AG04450 (cell line): ENCODE results near the gene RAPGEF1. TPM values are rescaled to one million over a fixed set of nuclear protein-coding genes. Genes with fewer than 3 reads are reported as not detected.

ENCODE experiments used
- CTCF ChIA-PET: fragments of 300-600, 350-600 bp; formaldehyde crosslinking; extraction: SDS; loops from one replicate; lab custom pipeline; 2022; ENCODE audit warnings: antibody characterized with exemption, inconsistent platforms; lab: Charles Lee
- POLR2A ChIA-PET: fragments of 350-600 bp; formaldehyde crosslinking; extraction: SDS; loops from one replicate; lab custom pipeline; 2021; ENCODE audit warnings: antibody characterized with exemption, inconsistent platforms; lab: Yijun Ruan, JAX
- DNase-seq: peaks from one replicate; pipeline ENCODE4 v3.0.0-alpha.2; 2011; ENCODE audit warnings: low read depth, low spot score
- H3K27ac ChIP-seq: one replicate; pipeline ENCODE4 v1.5.1; 2012; ENCODE audit warnings: low read depth, low read length, control low read depth
- H3K27me3 ChIP-seq: one replicate; pipeline ENCODE4 v1.6.0; 2012; ENCODE audit warnings: low read length; ENCODE audit not compliant: control insufficient read depth, insufficient read depth
- H3K4me3 ChIP-seq: 2 replicates; pipeline ENCODE4 v1.5.1; 2011; ENCODE audit warnings: mild to moderate bottlenecking, low read depth, low read length, control low read depth
- H3K9me3 ChIP-seq: 2 replicates; pipeline ENCODE4 v1.5.1; 2012; ENCODE audit warnings: low read length; ENCODE audit not compliant: control insufficient read depth, insufficient read depth
- CTCF ChIP-seq: IDR thresholded peaks from 2 replicates; pipeline ENCODE4 v1.5.1; 2011; ENCODE audit warnings: low read depth, low read length, control low read depth, inconsistent platforms
- polyA plus RNA-seq: library from polyadenylated mRNA; depleted of rRNA; stranded (reverse); fragments of >200 nt; gene quantifications from 2 replicates; pipeline ENCODE4 v1.2.3, GENCODE V29; 2011

RAPGEF1 gene
- polyA plus RNA-seq, 1 experiment, result 27.6 TPM

DNA sequence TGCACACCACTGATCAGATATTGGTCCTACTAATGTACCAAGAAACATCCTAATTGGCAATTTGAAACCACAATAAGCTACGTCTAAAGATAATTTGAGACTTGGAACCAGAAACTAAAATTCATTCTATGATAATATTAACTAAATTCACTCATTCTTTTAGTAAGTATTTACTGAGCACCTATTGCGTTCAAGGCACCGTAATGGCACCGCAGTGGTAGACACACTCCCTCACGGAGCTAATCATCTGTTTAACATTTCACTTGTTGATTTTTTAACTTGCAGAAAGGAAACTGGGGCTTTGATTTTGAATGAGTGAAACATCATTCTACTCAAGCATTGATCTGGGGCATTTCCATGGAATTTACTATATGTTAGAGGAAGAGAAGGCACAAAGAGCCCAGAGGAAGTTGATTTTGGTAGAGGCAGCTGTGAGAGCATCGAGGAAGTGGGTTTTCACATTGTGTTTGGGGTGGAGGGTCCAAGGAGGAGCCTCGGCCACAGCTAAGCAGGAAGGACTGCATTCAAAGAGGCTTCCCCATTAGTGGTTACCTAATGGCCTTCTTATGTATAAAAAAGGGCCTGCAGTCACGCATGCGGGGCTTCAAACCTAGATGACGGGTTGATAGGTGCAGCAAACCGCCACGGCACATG, 7.1 kb downstream of the RAPGEF1 start:
- H3K9me3 ChIP-seq, result no peaks in the 10 kb centered on the region; the same call in 1 of the 2 replicates
- ChIA-PET CTCF (interaction anchor here (0.7 to 2.2 kb wide), 3 partner anchors 18 to 538 kb away, joined by 3 to 9 read pairs (median 5); no protein-coding TSS in a partner anchor), POLR2A (interaction anchor here (0.7 to 2.8 kb wide), 5 partner anchors 18 to 1825 kb away, joined by 3 to 22 read pairs (median 4); no protein-coding TSS in a partner anchor)
- H3K27me3 ChIP-seq, result no peaks in the 10 kb centered on the region
- no peak for DNase-seq
- H3K27ac ChIP-seq, result no peak overlapping the region
- no peak for TF ChIP-seq CTCF
- H3K4me3 ChIP-seq, result no peak overlapping the region

GRCh38 chr9:131732061-131732526, 7.8 kb downstream of the RAPGEF1 start:
- Histone ChIP-seq H3K27me3 (no peaks in the 10 kb centered on the region), H3K4me3 (no peak overlapping the region), H3K27ac (no peak overlapping the region), H3K9me3 (no peaks in the 10 kb centered on the region; the same call in 1 of the 2 replicates)
- no peak for DNase-seq
- CTCF ChIA-PET, result interaction anchor here (0.7 to 2.2 kb wide), 4 partner anchors 8 to 539 kb away, joined by 3 to 9 read pairs (median 6); partner anchors contain the start of gene RAPGEF1
- TF ChIP-seq CTCF, result no peak
- POLR2A ChIA-PET, result interaction anchor here (0.7 to 2.8 kb wide), 5 partner anchors 18 to 1824 kb away, joined by 3 to 22 read pairs (median 4); no protein-coding TSS in a partner anchor

DNA sequence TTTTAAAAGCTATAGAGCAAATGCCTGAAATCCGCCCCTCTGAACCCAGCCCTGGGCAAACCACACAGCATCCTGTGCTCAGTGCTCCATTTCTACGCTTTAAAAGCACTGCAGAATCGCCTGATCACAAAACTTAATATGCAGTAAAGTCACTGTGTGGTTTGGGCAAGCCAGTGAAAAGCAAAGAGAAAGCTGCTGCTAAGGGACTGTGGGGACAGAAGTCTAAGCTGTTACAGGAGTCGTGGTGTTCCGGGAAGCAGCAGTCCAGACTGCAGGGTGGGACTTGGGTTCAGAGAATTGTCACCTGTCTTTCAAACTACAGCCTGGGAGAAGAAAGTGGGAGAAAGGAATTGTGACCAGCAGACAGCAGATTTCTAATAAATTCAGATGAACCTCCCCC, 8.2 kb downstream of the RAPGEF1 start:
- H3K9me3 ChIP-seq, result no peaks in the 10 kb centered on the region; the same call in 1 of the 2 replicates
- TF ChIP-seq CTCF, result no peak
- H3K27ac ChIP-seq, result peak overlapping the region; percentile 57
- POLR2A ChIA-PET, result interaction anchor here (0.7 to 2.8 kb wide), 3 partner anchors 54 to 125 kb away, joined by 3 to 22 read pairs (median 3); no protein-coding TSS in a partner anchor
- H3K27me3 ChIP-seq, result no peaks in the 10 kb centered on the region
- CTCF ChIA-PET, result interaction anchor here (1.4 to 1.5 kb wide), 2 partner anchors 8 to 140 kb away, joined by 5 to 6 read pairs; partner anchors contain the start of gene RAPGEF1
- DNase-seq, result no peak
- no peak overlapping the region for H3K4me3 ChIP-seq

DNA sequence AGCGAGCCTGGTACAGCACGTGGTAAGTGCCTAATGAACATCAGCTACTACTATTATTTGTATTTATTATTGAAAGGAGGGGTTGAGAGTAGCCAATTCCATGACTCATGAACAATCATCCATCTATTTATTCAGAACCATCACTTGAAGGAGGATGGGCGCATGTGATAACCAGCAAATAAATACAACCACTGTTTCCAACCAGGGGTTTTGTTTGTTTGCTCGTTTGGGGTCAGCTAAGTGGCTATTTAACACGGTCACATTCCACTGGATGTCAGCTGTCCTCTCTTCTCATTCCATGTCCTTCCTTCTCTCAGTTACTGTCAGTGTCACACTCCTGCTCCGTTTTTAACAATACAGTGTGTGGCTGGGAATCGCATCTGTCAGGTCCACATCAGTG, 8.6 kb downstream of the RAPGEF1 start:
- ChIA-PET POLR2A (interaction anchor here (0.7 kb wide), 1 partner anchor 125 kb away, joined by 3 read pairs; no protein-coding TSS in a partner anchor), CTCF (interaction anchor here (1.4 to 1.5 kb wide), 2 partner anchors 9 to 140 kb away, joined by 5 to 6 read pairs; partner anchors contain the start of gene RAPGEF1)
- Histone ChIP-seq H3K27ac (peak overlapping the region; percentile 57), H3K27me3 (no peaks in the 10 kb centered on the region), H3K9me3 (no peaks in the 10 kb centered on the region; the same call in 1 of the 2 replicates), H3K4me3 (no peak overlapping the region)
- no peak for TF ChIP-seq CTCF
- DNase-seq, result no peak

DNA sequence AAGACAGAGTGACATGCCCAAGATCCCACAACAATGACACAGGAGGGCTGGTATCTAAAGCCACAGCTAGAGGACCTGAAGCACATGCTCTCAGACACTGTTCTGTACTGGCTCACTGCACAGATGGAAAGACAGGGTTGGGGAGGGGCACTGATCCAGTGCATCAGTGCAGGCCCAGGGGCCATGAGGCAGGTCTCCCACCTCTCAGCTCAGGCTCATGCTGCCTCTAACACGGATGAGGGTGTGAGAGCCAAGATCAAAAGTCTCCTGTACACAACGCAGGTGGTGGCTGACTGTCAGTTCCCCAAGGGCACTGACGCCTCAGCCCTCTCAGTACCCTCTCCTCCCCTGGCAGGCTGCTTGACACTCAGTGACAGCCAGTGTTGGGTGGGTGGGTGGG, 10.9 kb downstream of the RAPGEF1 start:
- H3K9me3 ChIP-seq, result no peaks in the 10 kb centered on the region; the same call in 1 of the 2 replicates
- DNase-seq, result no peak
- CTCF ChIA-PET, result no interaction called here
- no peak overlapping the region for H3K4me3 ChIP-seq
- no peak for TF ChIP-seq CTCF
- no peaks in the 10 kb centered on the region for H3K27me3 ChIP-seq
- POLR2A ChIA-PET, result no interaction called here
- H3K27ac ChIP-seq, result no peak overlapping the region
